ENCODE results near the gene C1RL.
"Not testable (repeated sequence)": the region's sequence is repeated elsewhere in the genome, so short reads cannot be mapped to it uniquely, and the experiment has no call there.

C1RL gene

GRCh38 chr12:7061596-7061995, 47.4 kb downstream of the C1RL start:
- no peak for DNase-seq (ENCODE audit: low spot score)

- DNase-seq (ENCODE audit: low spot score) = no peak
Observed at GRCh38 chr12:7061138-7061537, 47.9 kb downstream of the C1RL start.

DNA sequence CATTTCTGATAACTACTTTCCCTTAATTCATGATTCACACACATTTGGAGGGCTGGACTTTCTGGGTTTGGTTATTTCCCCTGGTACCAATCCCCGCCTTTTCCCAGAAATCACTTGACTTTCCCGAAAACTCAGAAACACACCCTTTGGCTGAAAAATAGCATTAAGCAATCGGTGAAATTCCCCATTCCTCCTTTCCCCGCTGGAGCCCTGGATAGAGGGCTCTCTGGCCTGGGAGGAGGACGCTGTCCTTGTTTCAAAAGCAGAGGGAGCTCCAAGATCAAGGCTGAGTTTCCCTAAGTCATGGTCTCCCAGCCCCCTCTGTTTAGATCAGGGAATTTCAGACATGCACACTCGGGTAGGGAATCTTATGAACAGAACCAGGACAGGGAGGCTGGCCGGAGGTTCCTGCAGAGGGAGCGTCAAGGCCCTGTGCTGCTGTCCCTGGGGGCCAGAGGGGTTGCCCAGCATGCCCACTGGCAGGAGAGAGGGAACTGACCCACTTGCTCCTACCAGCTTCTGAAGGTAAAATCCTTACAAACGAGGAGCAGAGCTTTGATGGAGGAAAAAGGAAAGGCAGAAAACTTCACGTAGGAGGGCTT, 48.6 kb downstream of the C1RL start, which contains the start of gene C1S:
C1S (plus strand) TSS at position 366 of the 602 bp plus-strand sequence. CDS start 1,195 bp downstream, outside the sequence.
- DNase-seq (ENCODE audit: low spot score) = no peak

DNA sequence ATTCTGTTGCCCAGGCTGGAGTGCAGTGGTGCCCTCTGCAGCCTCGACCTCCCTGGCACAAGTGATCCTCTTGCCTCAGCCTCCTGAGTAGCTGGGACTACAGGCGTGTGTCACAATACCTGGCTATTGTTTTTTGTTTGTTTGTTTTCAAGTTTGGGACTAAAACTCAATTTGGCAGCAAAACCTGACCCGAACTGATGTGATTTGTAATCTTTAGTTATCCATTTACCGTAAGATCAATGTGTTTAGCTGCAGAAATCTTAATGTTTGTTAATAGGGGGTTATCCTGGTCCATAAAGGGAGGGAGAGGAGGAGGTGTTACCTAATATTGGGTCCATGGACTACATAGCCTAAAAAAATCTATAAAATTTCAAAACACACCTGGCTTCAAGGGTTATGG, 49.2 kb downstream of the C1RL start:
- no peak for DNase-seq (ENCODE audit: low spot score)

GRCh38 chr12:7058850-7059395, 50.1 kb downstream of the C1RL start:
- DNase-seq (ENCODE audit: low spot score) = no peak

- DNase-seq (ENCODE audit: low spot score) = no peak
Observed at GRCh38 chr12:7058163-7058845, 50.7 kb downstream of the C1RL start.

DNA sequence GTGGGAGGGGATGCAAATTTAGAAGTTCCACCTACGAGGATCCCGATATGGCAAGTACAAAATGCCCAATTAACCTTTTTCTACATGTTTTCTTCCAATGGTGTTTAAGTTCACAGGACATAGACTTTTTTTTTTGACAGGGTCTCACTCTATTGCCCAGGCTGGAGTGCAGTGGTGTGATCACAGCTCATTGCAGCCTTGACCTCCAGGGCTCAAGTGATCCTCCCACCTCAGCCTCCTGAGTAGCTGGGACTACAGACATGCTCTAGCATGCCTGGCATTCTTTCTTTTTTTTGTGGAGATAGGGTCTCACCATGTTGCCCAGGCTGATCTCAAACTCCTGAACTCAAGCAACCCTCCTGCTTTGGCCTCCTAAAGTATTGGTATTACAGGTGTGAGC, 53.3 kb downstream of the C1RL start:
- DNase-seq (ENCODE audit: low spot score) = not testable (repeated sequence)

GRCh38 chr12:7054925-7055324, 54.1 kb downstream of the C1RL start:
- DNase-seq (ENCODE audit: low spot score) = no peak

DNA sequence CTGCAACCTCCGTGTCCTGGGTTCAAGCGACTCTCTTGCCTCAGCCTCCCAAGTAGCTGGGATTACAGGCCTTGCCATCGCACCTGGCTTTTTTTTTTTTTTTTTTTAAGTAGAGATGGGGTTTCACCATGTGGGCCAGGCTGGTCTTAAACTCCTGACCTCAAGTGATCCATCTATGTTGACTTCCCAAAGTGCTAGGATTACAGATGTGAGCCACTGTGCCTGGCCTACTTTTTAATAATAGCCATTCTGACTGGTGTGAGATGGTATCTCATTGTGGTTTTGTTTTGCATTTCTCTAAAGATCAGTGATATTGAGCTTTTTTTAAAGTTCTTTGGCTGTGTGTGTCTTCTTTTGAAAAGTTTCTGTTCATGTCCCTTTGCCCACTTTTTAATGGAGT, 59.0 kb downstream of the C1RL start:
- DNase-seq (ENCODE audit: low spot score) = not testable (repeated sequence)

DNA sequence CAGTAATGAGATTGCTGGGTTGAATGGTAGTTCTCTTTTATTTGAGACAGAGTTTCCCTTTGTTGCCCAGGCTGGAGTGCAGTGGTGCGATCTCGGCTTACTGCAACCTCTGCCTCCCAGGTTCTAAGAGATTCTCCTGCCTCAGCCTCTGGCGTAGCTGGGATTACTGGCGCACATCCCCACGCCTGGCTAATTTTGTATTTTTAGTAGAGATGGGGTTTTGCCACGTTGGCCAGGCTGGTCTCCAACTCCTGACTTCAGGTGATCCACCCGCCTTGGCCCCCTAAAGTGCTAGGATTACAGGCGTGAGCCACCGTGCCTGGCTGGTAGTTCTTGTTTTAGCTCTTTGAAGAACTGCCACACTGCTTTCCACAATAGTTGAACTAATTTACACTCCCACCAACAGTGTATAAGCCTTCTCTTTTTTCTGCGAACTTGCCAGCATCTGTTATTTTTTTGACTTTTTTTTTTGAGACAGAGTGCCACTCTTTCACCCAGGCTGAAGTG, 59.5 kb downstream of the C1RL start:
- not testable (repeated sequence) for DNase-seq (ENCODE audit: low spot score)

GRCh38 chr12:7047306-7047705, 61.7 kb downstream of the C1RL start:
- no peak for DNase-seq (ENCODE audit: low spot score)

GRCh38 chr12:7046383-7047105, 62.5 kb downstream of the C1RL start:
- DNase-seq (ENCODE audit: low spot score) = no peak

GRCh38 chr12:7045913-7046312, 63.1 kb downstream of the C1RL start:
- DNase-seq (ENCODE audit: low spot score) = no peak

Measured in hematopoietic multipotent progenitor cell treated with erythropoietin and hydrocortisone succinate and interleukin-3 and kit ligand, for 15 days (in vitro differentiated cells).